Hematopoietic multipotent progenitor cell treated with erythropoietin and hydrocortisone succinate and interleukin-3 and kit ligand, for 17 days (in vitro differentiated cells): ENCODE results near the gene KRTAP9-4.
"Not testable (repeated sequence)": the region's sequence is repeated elsewhere in the genome, so short reads cannot be mapped to it uniquely, and the experiment has no call there.

Experiments
- DNase-seq: peaks from one replicate; pipeline ENCODE4 v3.0.0-alpha.2; 2015; ENCODE audit warnings: low spot score

KRTAP9-4 gene, protein sequence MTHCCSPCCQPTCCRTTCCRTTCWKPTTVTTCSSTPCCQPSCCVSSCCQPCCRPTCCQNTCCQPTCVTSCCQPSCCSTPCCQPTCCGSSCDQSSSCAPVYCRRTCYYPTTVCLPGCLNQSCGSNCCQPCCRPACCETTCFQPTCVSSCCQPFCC

DNA sequence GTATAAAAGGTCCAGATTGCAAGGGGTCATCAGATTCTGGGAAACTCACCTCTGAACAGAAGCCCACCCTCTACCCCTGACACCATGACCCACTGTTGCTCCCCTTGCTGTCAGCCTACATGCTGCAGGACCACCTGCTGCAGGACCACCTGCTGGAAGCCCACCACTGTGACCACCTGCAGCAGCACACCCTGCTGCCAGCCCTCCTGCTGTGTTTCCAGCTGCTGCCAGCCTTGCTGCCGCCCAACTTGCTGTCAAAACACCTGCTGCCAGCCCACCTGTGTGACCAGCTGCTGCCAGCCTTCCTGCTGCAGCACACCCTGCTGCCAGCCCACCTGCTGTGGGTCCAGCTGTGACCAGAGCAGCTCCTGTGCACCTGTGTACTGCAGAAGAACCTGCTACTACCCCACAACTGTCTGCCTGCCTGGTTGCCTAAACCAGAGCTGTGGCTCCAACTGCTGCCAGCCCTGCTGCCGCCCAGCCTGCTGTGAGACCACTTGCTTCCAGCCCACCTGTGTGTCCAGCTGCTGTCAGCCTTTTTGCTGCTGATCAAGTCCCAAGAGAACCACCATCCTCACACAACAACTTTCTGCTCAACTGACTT is at the start of gene KRTAP9-4:
Gene KRTAP9-4, plus strand, starts transcription at position 51 of the 604 bp plus-strand sequence. Its CDS starts 34 bp downstream, at position 85.
- DNase-seq, result not testable (repeated sequence)

DNA sequence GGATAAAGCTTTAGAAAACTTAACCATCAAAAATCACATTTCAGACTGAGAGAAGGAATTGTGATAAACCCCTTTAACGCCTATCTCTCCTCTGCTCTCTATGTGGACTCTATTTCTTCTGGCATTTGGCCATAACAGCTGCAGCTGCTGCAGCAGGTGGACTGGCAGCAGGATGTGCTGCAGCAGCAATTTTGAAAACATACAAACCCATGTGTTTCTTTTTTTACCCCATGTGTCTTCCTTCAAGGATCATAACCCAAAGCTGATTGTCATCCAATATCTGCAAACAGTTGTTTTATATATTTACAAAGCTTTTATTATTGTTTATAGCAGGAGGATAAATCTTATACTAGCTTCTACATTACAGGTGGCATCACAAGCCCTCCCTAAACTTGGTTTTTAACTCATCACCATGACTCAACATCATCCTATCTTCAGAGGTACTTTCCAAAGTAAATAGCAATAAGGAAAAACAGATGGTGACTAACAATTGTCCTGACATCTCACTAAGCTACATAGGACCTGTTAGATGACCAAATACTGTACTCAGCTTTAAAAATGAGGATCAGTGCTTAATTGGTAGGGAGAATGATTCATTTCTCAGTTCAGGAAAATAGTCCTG is 37.5 kb upstream of the KRTAP9-4 start:
- DNase-seq, result no peak

DNA sequence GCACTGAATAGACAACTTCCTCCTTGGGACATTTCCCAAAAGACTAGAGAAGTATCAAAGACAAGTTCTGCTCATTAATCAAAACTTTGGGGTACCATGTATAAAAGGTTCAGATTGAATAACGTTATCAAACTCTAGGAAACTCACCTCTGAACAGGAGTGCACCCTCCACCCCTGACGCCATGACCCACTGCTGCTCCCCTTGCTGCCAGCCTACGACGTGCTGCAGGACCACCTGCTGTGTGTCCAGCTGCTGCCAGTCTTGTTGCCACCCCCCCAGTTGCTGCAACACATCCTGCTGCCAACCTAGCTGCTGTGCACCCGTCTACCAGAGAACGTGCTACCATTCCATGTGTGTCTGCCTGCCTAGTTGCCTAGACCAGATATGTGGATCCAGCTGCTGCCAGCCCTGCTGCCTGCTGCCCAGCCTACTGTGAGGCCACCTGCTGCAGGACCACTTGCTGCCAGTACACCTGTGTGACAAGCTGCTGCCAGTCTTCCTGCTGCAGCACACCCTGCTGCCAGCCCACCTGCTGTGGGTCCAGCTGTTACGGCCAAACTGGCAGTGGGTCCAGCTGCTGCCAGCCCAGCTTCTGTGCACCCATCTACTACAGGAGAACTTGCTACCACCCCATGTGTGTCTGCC is 36.8 kb upstream of the KRTAP9-4 start:
- no peak for DNase-seq

DNA sequence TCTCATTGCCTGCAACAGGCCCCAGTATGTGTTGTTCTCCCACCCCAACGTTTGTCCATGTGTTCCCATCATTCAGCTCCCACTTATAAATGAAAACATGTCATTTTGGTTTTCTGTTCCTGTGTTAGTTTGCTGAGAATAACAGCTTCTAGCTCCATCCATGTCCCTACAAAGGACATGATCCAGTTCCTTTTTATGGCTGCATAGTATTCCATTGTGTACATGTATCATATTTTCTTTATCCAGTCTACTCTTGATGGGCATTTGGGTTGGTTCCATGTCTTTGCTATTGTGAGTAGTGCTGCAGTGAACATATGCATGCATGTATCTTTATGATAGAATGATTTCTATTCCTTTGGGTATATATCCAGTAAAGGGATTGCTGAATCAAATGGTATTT is 33.8 kb upstream of the KRTAP9-4 start:
- DNase-seq, result no peak

DNA sequence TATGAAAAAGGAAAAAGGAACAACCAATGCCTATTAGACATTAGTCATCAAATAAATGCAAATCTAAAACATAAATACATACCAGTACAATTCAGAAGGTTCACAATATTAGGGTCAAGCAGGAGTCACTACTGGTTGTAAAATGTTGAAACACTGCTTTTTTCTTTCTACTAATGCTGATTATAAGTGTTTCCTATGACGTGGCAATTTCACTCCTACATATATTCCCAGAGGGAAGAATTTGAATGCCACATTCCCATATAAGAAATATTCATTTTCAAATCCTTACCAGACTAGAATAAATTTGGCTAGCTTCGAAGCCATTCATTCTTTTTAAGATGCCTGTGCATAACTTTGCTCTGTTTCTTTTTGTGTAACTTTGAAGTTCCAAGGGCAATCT is 25.7 kb upstream of the KRTAP9-4 start:
- no peak for DNase-seq

DNA sequence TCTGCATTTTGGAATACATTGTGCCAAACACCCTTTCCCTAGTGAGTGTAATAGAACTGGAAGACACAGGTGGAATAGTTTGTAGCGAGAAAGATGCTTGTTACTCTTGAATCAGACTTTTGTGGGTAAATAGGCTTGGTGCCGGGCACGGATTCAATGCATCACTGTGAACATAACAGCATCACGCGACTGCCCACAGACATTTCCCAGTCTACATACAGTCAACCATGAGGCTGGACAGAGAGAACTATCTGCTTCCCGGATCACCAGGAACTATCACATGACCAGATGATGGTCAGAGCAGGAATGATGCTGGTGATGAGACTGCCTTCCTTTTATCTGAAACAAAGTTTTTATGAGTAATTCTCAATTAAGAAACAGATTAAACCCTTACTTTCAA is 23.4 kb upstream of the KRTAP9-4 start:
- no peak for DNase-seq

DNA sequence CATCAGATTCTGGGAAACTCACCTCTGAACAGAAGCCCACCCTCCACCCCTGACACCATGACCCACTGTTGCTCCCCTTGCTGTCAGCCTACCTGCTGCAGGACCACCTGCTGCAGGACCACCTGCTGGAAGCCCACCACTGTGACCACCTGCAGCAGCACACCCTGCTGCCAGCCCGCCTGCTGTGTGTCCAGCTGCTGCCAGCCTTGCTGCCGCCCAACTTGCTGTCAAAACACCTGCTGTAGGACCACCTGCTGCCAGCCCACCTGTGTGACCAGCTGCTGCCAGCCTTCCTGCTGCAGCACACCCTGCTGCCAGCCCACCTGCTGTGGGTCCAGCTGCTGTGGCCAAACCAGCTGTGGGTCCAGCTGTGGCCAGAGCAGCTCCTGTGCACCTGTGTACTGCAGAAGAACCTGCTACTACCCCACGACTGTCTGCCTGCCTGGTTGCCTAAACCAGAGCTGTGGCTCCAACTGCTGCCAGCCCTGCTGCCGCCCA is 22.8 kb upstream of the KRTAP9-4 start, which contains the start of gene KRTAP9-2:
Gene KRTAP9-2, plus strand, starts transcription at position 51 of the 498 bp plus-strand sequence. Its CDS starts 7 bp downstream, at position 58.
- DNase-seq, result not testable (repeated sequence)

DNA sequence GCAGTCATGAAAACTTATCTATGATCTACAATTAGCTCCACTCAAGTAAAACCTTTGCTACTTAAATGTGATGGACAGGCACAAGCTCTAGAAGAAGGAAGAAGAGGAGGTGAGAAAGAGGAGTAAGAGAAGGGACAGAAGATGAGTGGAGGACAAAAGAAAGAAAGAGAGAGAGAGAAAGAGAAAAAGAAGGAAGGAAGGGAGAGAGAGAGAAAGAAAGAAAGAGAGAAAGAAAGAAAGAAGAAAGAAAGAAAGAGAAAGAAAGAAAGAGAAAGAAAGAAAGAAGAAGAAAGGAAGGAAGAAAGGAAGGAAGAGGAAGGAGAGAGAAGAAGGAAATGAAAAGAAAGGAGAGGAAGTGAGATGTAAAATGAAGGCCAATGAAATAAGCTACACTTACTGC is 19.4 kb upstream of the KRTAP9-4 start:
- DNase-seq, result no peak

DNA sequence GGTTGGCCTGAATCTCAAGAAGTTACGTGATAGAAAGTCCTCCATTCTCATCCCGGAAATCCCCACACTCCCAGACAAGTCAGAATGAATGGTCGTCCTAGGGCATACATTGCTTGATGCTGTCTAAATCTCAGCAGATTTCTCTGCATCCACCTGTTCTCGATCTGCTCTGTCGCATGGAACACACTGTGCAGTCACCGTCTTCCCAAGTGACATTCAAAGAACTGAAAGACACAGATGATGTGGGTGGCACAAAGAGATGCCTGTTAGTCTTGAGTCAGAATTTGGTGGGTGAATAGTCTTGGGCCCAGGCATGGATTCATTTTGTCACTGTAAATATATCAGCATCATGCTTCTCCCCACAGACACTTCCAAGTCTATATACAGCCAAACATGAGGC is 17.8 kb upstream of the KRTAP9-4 start:
- DNase-seq, result no peak

DNA sequence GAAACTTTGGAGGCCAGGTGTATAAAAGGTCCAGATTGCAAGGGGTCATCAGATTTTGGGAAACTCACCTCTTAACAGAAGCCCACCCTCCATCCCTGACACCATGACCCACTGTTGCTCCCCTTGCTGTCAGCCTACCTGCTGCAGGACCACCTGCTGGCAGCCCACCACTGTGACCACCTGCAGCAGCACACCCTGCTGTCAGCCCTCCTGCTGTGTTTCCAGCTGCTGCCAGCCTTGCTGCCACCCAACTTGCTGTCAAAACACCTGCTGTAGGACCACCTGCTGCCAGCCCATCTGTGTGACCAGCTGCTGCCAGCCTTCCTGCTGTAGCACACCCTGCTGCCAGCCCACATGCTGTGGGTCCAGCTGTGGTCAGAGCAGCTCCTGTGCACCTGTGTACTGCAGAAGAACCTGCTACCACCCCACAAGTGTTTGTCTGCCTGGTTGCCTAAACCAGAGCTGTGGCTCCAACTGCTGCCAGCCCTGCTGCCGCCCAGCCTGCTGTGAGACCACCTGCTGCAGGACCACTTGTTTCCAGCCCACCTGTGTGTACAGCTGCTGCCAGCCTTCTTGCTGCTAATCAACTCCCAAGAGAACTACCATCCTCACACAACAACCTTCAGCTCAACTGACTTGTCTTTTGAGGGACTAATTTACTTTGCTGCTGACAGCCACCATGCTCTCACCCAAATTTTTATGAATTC is 16.9 kb upstream of the KRTAP9-4 start, which contains the start of gene KRTAP9-3:
Gene KRTAP9-3, plus strand, starts transcription at position 51 of the 707 bp plus-strand sequence. Its CDS starts 53 bp downstream, at position 104.
- not testable (repeated sequence) for DNase-seq

DNA sequence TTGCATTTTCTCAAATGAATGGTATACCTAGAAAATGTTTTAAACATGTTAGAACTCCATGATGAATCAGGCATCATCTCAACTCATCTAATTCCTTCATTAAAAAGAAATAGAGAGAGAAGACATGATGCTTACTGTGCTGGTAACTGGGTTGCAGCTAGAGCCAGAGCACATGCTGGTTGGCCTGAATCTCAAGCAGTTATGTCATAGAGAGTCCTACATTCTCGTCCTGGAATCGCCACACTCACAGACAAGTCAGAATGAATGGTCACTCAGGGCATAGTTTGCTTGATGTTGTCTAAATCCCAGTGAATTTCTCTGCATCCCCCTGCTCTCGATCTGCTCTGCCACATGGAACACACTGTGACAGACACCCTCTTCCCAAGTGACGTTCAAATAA is 12.4 kb upstream of the KRTAP9-4 start:
- not testable (repeated sequence) for DNase-seq

DNA sequence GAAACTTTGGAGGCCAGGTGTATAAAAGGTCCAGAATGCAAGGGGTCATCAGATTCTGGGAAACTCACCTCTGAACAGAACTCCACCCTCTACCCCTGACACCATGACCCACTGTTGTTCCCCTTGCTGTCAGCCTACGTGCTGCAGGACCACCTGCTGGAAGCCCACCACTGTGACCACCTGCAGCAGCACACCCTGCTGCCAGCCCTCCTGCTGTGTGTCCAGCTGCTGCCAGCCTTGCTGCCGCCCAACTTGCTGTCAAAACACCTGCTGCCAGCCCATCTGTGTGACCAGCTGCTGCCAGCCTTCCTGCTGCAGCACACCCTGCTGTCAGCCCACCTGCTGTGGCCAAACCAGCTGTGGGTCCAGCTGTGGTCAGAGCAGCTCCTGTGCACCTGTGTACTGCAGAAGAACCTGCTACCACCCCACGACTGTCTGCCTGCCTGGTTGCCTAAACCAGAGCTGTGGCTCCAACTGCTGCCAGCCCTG is 11.5 kb upstream of the KRTAP9-4 start, which contains the start of gene KRTAP9-8:
Gene KRTAP9-8, plus strand, starts transcription at position 51 of the 489 bp plus-strand sequence. Its CDS starts 53 bp downstream, at position 104.
- DNase-seq, result not testable (repeated sequence)

DNA sequence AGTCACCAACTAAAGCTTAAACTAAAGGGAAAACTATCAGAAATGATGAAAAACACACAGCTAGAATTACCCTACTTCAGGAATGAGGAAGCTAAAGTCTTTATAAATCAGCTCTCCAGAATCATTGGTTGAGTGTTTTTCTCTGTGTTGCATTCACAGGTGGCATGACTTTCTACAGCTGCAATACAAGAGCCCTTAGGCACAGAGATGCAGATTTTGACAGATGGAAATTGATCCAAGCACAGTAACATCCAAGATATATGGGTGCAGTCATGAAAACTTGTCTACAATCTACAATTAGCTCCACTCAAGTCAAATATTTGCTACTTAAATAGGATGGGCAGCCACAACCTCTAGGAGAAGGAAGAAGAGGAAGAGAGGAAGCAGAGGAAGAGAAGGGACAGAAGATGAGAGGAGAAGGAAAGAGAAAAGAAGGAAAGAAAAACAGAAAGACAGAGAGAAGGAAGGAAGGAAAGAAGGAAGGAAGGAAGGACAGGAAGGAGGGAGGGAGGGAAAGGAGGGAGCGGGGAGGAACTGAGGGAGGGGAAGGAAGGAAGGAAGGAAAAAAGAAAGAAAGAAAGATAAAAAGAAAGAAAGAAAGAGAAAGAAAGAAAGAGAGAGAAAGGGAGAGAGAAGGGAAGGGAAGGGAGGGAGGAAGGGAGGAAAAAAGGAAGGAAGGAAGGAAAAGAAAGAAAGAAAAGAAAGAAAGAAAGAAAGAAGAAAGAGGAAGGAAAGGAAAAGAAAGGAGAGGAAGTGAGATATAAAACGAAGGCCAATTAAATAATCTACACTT is 2.3 kb upstream of the KRTAP9-4 start:
- DNase-seq, result not testable (repeated sequence)

DNA sequence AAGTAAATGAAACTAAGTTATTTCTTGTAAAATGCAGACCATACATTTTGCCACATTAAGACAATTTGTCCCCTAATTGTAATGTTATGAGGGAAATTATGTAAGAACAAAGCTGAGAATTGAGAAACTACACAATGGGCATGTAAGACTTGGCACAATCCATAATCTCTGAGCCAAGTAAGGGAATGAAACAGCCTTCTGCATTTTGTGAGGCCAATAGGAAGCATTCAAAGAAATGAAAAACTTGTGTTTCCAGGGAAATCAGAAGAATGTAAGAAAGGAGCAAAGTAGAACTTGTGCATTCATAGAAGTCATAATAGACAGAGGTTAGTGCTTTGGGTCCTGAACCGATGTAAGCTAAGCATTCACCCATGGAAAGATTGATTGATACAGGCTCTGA is 1.8 kb downstream of the KRTAP9-4 start:
- DNase-seq, result no peak

DNA sequence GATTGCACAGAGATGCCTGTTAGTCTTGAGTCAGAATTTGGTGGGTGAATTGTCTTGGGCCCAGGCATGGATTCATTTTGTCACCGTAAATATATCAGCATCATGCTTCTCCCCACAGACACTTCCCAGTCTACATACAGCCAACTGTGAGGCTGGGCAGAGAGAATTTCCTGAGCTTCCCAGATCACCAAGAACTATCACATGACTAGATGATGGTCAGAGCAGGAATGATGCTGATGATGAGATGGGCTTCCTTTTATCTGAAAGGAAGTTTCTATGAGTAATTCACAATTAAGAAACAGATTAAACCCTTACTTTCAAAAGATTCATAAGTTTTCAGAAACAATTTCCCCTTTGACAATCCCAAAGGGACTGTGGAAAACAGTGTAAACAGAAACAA is 5.4 kb downstream of the KRTAP9-4 start:
- no peak for DNase-seq

DNA sequence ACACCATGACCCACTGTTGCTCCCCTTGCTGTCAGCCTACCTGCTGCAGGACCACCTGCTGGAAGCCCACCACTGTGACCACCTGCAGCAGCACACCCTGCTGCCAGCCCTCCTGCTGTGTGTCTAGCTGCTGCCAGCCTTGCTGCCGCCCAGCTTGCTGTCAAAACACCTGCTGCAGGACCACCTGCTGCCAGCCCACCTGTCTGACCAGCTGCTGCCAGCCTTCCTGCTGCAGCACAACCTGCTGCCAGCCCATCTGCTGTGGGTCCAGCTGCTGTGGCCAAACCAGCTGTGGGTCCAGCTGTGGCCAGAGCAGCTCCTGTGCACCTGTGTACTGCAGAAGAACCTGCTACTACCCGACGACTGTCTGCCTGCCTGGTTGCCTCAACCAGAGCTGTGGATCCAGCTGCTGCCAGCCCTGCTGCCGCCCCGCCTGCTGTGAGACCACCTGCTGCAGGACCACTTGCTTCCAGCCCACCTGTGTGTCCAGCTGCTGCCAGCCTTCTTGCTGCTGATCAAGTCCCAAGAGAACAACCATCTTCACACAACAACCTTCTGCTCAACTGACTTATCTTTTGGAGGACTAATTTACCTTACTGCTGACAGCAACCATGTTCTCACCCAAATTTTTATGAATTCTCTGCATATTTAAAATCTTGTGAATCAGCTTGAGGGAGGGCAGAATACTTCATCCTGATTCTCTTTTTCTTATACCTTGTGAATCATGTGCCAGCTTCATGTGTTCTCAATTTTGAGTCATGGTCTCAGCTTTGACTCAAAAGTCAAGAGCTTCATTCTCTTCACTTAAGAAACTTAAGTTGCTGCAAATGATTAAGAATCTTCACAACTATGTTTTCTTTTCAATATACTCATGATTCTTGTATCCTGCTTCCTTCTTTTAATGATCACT is 6.1 kb downstream of the KRTAP9-4 start, which contains the start of gene KRTAP9-9:
Gene KRTAP9-9, plus strand, starts transcription at position 4 of the 910 bp plus-strand sequence.
- DNase-seq, result not testable (repeated sequence)

DNA sequence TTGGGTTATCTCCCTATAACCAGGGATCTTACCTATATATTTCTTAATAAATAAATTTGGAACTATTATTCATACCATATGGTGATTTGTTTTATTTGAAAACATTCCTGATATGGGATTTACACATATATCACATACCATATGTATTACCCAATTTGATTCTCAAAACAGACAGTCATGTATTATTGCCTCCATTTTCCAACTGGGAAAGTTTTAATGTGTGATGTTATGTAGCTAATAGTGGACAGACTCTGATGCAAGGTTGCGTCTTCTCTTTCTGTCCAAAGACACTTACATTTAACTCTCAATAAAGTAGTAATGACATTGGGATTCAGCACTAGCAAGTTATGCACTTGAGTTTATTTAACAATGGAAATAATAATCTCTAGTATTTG is 6.8 kb downstream of the KRTAP9-4 start:
- DNase-seq, result no peak

DNA sequence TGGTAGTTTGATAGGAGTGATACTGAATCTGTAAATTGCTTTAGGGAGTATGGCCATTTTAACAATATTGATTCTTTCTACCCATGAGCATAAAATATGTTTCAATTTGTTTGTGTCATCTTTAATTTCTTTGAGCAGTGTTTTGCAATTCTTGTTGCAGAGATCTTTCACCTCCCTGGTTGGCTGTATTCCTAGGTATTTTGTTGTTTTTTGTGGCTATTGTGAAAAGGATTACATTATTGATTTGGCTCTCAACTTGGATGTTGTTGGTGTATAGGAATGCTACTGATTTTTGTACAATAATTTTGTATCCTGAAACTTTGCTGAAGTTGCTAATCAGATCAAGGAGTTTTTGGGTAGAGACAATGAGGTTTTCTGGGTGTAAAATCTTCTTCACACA is 8.9 kb downstream of the KRTAP9-4 start:
- no peak for DNase-seq

DNA sequence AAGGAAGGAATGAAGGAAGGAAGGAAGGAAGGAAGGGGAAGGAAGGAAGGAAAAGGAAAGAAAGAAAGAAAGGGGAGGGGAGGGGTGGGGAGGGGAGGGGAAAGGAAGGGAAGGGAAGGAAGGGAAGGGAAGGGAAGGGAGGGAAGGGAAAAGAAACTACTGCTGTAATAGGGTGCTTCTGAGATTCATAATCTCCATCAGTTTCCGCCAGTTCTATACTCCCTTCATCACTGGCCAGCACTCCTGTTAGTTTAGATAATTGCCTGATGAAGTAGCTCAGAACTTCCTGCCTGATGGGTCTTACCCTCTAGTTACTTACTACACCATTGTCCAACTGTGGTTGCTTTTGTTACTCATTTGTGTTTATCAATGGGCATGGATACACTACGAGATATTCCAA is 13.7 kb downstream of the KRTAP9-4 start:
- DNase-seq, result no peak

DNA sequence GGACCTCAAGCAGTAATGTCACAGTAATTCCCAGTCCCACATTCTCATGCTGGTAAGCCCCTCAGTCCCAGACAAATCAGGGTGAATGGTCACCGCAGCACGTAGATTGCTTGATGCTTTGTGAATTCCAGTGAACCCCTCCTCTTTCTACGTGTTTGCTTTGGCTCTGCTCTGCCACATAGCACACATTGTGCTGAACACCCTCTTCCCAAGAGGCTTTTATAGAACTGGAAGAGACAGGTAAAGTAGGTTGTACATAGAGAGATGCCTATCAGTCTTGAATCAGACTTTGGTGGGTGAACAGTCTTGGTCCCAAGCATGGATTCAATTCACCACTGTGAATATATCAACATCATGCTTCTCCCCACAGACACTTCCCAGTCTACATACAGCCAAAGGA is 15.1 kb downstream of the KRTAP9-4 start:
- no peak for DNase-seq
